Measurements from ENCODE around the gene KLF13. TPM values are rescaled to one million over a fixed set of nuclear protein-coding genes. Genes with fewer than 3 reads are reported as not detected.

KLF13 gene
- total and polyA plus RNA-seq, 2 experiments from 2014 or later: 15.1 to 35.7 TPM

GRCh38 chr15:31409171-31409570, 82.5 kb downstream of the KLF13 start:
- Histone ChIP-seq H3K4me3 (no peak overlapping the region), H3K27ac (no peak overlapping the region), H3K36me3 (no peaks in the 10 kb centered on the region), H3K9me3 (ENCODE audit: low read depth) (no peaks in the 10 kb centered on the region), H3K4me1 (ENCODE audit: low read depth) (no peaks in the 10 kb centered on the region), H3K27me3 (no peaks in the 10 kb centered on the region)
- peak in 1 of 2 donors; percentile 46 for DNase-seq (ENCODE audit: low read depth in 1 of 2, low spot score in 1 of 2)
- no peak for TF ChIP-seq CTCF (IDR thresholded peaks at IDR 0.05; ENCODE audit: low read depth, low read length)

- Histone ChIP-seq H3K9me3 (ENCODE audit: low read depth) (no peaks in the 10 kb centered on the region), H3K4me3 (no peak overlapping the region), H3K27me3 (no peaks in the 10 kb centered on the region), H3K4me1 (ENCODE audit: low read depth) (no peaks in the 10 kb centered on the region), H3K27ac (no peak overlapping the region), H3K36me3 (no peaks in the 10 kb centered on the region)
- DNase-seq (ENCODE audit: low read depth in 1 of 2, low spot score in 1 of 2): no peak
- no peak for TF ChIP-seq CTCF (IDR thresholded peaks at IDR 0.05; ENCODE audit: low read depth, low read length)
Measured at GRCh38 chr15:31412824-31413223, 86.2 kb downstream of the KLF13 start.

GRCh38 chr15:31415201-31415600, 88.6 kb downstream of the KLF13 start:
- TF ChIP-seq CTCF (IDR thresholded peaks at IDR 0.05; ENCODE audit: low read depth, low read length): no peak

GRCh38 chr15:31419820-31420219, 93.2 kb downstream of the KLF13 start:
- H3K4me1 ChIP-seq (ENCODE audit: low read depth): no peaks in the 10 kb centered on the region
- no peaks in the 10 kb centered on the region for H3K9me3 ChIP-seq (ENCODE audit: low read depth)
- no peak overlapping the region for H3K4me3 ChIP-seq
- H3K36me3 ChIP-seq: no peaks in the 10 kb centered on the region
- H3K27ac ChIP-seq: no peak overlapping the region
- TF ChIP-seq CTCF (IDR thresholded peaks at IDR 0.05; ENCODE audit: low read depth, low read length): no peak
- no peak for DNase-seq (ENCODE audit: low read depth in 1 of 2, low spot score in 1 of 2)
- no peaks in the 10 kb centered on the region for H3K27me3 ChIP-seq

More at GRCh38 chr15:31415201-31415600, 88.6 kb downstream of the KLF13 start:
- Histone ChIP-seq H3K27me3 (no peaks in the 10 kb centered on the region), H3K4me3 (no peak overlapping the region), H3K27ac (no peak overlapping the region), H3K36me3 (no peaks in the 10 kb centered on the region), H3K4me1 (ENCODE audit: low read depth) (no peaks in the 10 kb centered on the region), H3K9me3 (ENCODE audit: low read depth) (no peaks in the 10 kb centered on the region)
- DNase-seq (ENCODE audit: low read depth in 1 of 2, low spot score in 1 of 2): no peak

GRCh38 chr15:31427411-31427810, 100.8 kb downstream of the KLF13 start:
- no peak overlapping the region for H3K27ac ChIP-seq
- no peak for TF ChIP-seq CTCF (IDR thresholded peaks at IDR 0.05; ENCODE audit: low read depth, low read length)
- H3K27me3 ChIP-seq: no peaks in the 10 kb centered on the region
- peak in 1 of 2 donors; percentile 56 for DNase-seq (ENCODE audit: low read depth in 1 of 2, low spot score in 1 of 2)
- no peaks in the 10 kb centered on the region for H3K36me3 ChIP-seq
- H3K4me3 ChIP-seq: no peak overlapping the region
- no peaks in the 10 kb centered on the region for H3K4me1 ChIP-seq (ENCODE audit: low read depth)
- H3K9me3 ChIP-seq (ENCODE audit: low read depth): no peaks in the 10 kb centered on the region

Other genes starting within 250 kb of the KLF13 start
- not detected in 2 replicates for gene TRPM1, start 225.1 kb upstream of the KLF13 start, total RNA-seq
- gene TRPM1, start 225.1 kb upstream of the KLF13 start, polyA plus RNA-seq: not detected in 2 replicates

Data from cardiac muscle cell (in vitro differentiated cells and primary cell).